KOPT-K1 (cell line): ENCODE results near the gene TBKBP1.

ENCODE experiments used
- H3K27ac ChIP-seq: fragments of 200-600 bp; sonication (generic); 2 replicates; pipeline ENCODE4 v1.5.1; 2016; ENCODE audit warnings: antibody characterized with exemption, mild to moderate bottlenecking, low read depth, low read length; ENCODE audit not compliant: poor library complexity, severe bottlenecking
- H3K36me3 ChIP-seq: fragments of 200-600 bp; sonication (generic); 2 replicates; pipeline ENCODE4 v1.5.1; 2017; ENCODE audit warnings: antibody characterized with exemption, mild to moderate bottlenecking, low read length, moderate library complexity; ENCODE audit not compliant: insufficient read depth
- H3K9me3 ChIP-seq: fragments of 200-600 bp; sonication (generic); 2 replicates; pipeline ENCODE4 v1.5.1; 2017; ENCODE audit warnings: antibody characterized with exemption, low read length, mild to moderate bottlenecking; ENCODE audit not compliant: insufficient read depth, poor library complexity, severe bottlenecking

The TBKBP1 gene, protein sequence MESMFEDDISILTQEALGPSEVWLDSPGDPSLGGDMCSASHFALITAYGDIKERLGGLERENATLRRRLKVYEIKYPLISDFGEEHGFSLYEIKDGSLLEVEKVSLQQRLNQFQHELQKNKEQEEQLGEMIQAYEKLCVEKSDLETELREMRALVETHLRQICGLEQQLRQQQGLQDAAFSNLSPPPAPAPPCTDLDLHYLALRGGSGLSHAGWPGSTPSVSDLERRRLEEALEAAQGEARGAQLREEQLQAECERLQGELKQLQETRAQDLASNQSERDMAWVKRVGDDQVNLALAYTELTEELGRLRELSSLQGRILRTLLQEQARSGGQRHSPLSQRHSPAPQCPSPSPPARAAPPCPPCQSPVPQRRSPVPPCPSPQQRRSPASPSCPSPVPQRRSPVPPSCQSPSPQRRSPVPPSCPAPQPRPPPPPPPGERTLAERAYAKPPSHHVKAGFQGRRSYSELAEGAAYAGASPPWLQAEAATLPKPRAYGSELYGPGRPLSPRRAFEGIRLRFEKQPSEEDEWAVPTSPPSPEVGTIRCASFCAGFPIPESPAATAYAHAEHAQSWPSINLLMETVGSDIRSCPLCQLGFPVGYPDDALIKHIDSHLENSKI

DNA sequence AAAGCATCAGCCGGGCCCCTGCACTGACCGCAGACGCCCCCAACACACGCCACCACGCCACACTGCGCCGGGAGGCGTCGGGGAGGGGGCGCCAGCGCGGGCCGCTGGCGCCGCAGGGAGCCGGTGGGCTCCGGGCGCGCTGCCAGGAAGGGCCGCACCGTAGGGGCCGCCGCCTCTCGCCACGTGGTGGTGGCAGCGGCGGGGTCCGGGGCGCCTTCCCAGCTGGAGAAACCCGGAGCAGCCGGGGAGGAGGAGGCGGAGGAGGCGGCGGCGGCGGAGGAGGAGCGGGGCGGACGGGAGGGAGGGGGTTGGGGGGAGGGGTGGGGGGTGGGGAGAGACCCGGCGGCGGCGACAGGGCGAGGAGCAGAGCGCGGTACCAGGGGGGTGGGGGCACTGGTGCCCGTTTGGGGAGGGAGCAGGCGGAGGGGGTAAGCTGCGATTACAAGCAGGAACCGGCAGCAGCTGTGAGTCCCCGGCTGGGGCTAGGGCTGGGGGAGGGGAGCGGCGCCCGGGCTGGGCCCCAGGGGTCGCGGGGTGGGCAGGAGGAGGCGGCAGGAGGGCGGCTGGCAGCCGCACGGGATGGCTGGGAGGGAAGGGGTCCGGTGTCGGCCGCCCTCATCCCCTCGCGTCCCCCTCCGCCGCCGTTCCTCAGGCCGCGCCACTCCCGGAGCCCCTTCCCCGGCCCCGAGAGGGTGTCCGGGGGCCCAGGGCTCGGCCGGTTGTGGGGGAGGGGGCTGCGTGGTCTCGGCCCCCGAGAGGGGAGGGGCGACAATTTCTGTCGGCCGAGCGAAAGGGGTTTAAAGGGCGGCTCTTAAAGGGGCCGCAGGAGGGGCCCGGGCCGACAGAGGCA lies at the start of gene TBKBP1:
Gene TBKBP1, plus strand, starts transcription at position 431 of the 850 bp plus-strand sequence. CDS start 1,952 bp downstream, outside the sequence.
- no peaks in the 10 kb centered on the region for H3K9me3 ChIP-seq
- H3K36me3 ChIP-seq, result no peaks in the 10 kb centered on the region
- H3K27ac ChIP-seq, result no peak within 1 kb of the TSS

DNA sequence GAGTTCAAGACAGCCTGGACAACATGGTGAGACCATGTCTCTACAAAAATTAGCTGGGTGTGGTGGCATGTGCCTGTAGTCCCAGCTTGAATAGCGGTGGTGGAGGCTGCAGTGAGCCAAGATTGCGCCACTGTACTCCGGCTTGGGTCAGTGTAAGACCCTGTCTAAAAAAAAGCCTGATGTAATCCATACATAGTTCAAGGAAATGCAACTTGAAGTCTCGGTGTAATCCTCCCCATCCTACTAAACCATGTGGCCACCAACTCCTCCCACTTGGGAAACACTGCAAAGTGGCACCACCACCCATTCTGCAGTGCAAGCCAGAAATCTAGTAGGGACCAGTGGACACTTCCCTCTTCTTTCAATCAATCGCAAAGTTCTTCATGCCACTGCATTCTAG lies 49.6 kb upstream of the TBKBP1 start:
- H3K36me3 ChIP-seq, result no peaks in the 10 kb centered on the region
- no peak overlapping the region for H3K27ac ChIP-seq
- no peaks in the 10 kb centered on the region for H3K9me3 ChIP-seq

DNA sequence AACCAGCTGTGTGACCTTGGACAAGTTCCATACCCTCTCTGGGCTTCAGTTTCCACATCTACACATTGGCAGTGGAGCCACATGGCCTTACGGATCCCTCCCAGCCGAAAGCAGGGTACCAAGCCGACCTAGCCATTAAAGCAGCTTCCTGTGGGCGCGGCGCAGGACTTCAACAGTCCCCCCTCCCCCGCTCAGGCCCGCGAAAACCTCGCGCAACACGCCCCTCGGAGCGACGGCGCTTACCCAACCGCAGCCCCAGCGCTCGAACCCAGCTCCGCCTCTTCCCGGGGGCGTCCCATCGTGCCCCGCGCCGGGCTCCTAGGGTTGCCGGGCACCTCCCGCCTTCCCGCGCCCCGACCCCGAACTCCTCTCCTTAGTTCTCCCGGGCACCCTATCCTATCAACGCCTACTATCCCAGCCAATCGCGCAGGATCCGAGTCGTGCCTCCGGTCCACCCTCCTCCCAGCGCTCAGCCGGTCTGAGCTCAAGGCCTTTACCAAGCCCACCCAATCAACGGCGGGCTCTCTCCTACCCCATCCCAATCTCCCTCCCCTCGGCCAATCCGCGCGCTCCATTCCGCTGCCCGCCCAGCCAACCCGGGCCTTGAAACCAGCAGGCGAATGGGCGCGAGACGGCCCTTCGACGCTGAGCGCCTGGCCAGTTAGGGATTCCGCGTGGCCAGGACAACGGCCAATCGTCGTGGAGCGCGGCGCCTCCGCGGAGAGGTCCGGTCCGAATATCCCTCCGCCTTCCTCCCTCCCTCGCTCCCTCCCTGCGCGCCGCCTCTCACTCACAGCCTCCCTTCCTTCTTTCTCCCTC lies 44.6 kb upstream of the TBKBP1 start, which contains the start of gene KPNB1:
Gene KPNB1, plus strand, starts transcription at position 767 of the 819 bp plus-strand sequence. CDS start 326 bp downstream, outside the sequence.
- Histone ChIP-seq H3K9me3 (no peaks in the 10 kb centered on the region), H3K27ac (peak within 1 kb of the TSS; percentile 88), H3K36me3 (peaks cover 36% of the 10 kb centered on the region)

DNA sequence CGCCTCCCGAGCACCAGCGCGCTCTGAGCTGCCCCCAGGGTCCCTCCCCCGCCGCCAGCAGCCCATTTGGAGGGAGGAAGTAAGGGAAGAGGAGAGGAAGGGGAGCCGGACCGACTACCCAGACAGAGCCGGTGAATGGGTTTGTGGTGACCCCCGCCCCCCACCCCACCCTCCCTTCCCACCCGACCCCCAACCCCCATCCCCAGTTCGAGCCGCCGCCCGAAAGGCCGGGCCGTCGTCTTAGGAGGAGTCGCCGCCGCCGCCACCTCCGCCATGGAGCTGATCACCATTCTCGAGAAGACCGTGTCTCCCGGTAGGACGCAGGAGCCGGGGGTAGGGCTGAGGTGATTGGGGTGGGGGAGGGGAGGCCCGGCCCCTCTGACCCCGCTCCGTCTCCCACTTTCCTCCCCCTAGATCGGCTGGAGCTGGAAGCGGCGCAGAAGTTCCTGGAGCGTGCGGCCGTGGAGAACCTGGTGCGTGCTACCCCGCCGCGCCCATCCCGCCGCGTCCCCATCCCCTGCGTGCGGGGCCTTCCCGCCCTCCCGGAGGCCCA lies 43.9 kb upstream of the TBKBP1 start:
- Histone ChIP-seq H3K9me3 (no peaks in the 10 kb centered on the region), H3K27ac (peak overlapping the region; percentile 88), H3K36me3 (peaks cover 43% of the 10 kb centered on the region)

DNA sequence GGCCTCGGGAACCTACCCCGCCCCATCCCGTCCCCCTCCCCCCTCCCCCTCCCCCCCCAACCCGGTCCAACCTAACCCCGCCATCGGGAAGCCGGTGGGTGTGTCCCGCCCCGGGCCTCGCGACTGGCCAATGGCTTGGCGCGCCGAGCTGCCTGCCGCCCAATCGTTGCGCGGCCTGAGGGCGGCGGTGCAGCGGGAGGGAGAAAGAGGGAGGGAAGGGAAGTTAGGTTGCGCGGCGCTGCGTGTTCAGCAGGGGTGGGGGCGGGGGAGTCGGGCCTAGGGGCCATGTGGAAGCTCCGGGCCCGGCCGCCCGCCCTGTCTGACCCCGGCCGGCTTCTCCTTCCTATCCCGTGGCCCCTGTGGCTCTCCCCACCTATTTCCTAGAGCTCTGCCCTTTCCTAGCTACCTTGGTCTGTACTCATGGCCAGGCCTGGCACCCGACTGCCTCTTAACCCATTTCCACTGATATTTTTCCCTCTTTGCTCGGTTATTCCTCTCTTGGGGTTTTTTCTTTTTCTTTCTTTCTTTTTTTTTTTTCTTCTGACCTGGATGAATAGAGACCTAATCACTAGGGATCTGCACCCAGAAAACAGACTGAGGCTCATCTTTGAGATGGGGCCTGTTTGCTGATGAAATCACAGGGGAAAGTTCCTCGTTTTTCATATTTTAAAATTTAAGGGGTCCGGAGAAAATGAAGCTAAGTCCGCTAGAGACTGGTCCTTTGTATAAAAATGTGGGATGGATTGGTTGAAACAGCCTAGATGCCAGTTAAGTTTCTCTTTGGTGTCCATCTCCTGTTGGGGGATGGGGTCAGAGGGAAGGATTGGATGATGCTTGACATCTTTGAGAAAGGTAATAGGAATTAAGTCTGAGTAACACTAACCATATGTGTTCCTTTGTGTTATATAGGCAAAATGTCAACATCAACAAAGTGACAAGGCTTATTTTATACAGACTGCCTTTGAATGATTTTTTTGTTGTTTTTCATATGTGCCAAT lies 43.1 kb upstream of the TBKBP1 start:
- Histone ChIP-seq H3K27ac (peak overlapping the region; percentile 88), H3K36me3 (peaks cover 51% of the 10 kb centered on the region), H3K9me3 (no peaks in the 10 kb centered on the region)

DNA sequence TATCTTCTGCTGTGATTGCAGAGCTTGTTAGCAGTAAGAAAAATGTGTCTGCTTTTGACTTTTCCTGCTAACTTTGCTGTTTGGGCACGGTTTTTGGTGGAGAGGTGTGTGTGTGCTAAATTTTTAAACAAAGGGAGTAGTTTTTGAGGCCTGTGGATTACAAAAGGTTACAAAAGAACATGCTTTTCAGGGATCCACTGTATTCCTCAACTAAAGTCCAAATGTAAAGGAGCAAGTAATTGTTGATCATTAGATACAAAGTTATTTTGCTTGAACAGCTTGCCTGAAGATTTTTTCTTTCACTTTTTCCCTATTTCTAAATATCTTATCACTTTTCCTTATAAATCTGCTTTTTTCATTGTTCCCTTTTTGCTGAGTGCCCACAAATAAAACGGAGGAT lies 42.3 kb upstream of the TBKBP1 start:
- H3K36me3 ChIP-seq, result peaks cover 60% of the 10 kb centered on the region

DNA sequence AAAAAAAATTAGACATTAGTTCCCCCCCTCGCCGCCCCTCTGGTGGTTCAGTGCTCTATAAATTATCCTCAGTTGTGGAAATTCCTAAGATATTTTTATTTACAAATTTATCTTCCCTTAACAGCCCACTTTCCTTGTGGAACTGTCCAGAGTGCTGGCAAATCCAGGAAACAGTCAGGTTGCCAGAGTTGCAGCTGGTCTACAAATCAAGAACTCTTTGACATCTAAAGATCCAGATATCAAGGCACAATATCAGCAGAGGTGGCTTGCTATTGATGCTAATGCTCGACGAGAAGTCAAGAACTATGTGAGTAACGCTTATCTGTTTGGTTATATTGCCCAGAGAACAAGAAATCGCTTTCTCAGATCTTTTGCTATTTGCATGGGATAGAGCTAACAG lies 41.4 kb upstream of the TBKBP1 start:
- H3K27ac ChIP-seq, result no peak overlapping the region
- peaks cover 68% of the 10 kb centered on the region for H3K36me3 ChIP-seq
- no peaks in the 10 kb centered on the region for H3K9me3 ChIP-seq

More for the DNA sequence above, 42.3 kb upstream of the TBKBP1 start:
- Histone ChIP-seq H3K27ac (peak overlapping the region; percentile 88), H3K9me3 (no peaks in the 10 kb centered on the region)

DNA sequence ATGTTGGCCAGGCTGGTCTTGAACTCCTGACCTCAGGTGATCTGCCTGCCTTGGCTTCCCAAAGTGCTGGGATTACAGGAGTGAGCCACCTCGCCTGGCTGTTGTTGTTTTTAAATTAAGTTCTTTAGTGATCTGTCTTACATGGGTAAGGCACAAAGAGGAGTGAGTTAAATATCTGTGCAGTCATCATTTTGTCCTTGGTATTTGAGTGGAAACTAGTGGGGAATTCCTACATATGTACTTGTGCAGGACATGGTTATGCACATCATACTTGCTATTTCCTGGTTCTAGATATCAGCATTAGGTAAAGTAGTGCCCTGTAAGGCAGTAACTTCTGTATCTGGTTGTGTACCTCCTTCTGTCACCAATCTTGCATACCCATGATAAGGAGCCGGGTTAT lies 40.5 kb upstream of the TBKBP1 start:
- Histone ChIP-seq H3K27ac (no peak overlapping the region), H3K36me3 (peaks cover 77% of the 10 kb centered on the region), H3K9me3 (no peaks in the 10 kb centered on the region)

DNA sequence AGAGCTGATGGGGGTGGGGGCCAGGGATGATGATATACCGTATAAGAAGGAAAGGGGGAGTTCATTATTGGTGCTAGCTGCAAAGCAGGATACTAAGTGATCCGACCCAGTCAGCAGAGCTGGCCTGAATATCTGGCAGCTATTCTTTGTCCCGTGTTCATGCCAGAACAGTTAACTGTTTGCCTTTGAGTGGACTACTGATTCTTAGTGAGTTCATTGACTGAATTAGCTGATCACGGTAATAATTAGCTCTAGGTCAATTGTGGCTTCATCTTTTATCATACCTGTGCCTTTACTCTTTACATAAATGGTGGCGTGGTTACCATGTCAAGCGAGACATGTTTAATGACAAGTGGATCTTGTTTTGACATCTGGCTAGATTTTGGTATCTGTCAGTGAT lies 39.0 kb upstream of the TBKBP1 start:
- peaks cover 93% of the 10 kb centered on the region for H3K36me3 ChIP-seq
- H3K27ac ChIP-seq, result no peak overlapping the region
- H3K9me3 ChIP-seq, result no peaks in the 10 kb centered on the region

DNA sequence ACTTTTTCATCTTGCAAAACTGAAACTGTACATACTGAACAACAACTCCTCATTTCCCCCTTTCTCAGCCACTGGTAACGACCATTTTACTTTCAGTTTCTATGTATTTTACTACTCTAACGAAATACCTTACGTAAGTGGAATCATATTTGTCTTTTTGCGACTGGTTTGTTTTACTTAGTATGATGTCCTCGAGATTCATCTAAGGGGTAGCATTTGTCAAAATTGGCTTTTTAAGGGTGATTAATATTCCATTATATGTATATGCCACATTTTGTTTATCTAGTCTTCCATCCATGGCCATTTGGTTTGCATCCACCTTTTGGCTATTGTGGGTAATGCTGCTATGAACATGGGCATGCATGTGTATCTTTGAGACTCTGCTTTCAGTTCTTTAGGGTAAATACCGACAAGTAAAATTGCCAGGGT lies 33.9 kb upstream of the TBKBP1 start:
- Histone ChIP-seq H3K27ac (peak overlapping the region; percentile 46), H3K9me3 (no peaks in the 10 kb centered on the region), H3K36me3 (peaks cover 100% of the 10 kb centered on the region)

DNA sequence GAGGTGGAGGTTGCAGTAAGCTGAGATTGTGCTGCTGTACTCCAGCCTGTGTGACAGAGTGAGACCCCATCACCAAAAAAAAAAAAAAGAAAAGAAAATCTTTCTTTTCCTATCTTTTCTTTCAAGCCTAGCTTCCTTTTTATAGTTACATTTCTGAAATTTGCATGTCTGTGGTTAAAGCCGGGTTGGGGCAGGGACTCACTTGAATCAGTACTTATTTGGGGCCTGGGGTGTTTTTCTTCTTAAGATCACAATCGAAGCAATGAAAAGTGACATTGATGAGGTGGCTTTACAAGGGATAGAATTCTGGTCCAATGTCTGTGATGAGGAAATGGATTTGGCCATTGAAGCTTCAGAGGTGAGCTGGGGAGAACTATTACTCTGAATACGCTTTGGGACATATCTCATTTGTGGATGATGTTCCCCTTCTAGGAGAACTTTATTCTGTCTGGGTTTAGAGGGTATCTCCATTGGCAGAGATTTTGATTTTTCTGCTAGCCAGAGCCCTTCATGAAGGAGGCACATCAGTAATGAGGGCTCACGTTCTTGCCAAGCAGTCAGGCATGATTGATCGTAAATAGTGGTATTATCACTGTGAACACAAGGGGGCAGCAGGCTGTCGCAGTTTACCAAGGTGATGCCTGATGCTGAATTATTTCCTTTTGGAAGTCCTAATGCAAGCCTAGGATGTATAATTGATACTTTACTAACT lies 29.9 kb upstream of the TBKBP1 start:
- Histone ChIP-seq H3K27ac (no peak overlapping the region), H3K9me3 (no peaks in the 10 kb centered on the region), H3K36me3 (peaks cover 98% of the 10 kb centered on the region)

DNA sequence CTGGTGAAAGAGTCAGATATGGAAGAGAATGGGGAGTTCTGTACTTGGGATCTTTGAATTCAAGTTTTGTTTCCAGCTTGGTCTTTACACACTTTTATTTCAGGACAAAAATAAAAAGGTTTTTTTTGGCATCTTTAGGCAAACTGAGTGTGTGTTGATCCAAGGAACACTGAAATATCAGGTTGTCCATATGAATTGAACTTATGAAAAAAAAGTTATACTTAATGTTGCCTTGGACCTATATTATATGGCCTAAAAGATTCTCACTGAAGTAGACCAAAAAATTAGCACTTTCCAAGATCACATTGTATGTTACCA lies 29.4 kb upstream of the TBKBP1 start:
- Histone ChIP-seq H3K9me3 (no peaks in the 10 kb centered on the region), H3K27ac (no peak overlapping the region), H3K36me3 (peaks cover 98% of the 10 kb centered on the region)

DNA sequence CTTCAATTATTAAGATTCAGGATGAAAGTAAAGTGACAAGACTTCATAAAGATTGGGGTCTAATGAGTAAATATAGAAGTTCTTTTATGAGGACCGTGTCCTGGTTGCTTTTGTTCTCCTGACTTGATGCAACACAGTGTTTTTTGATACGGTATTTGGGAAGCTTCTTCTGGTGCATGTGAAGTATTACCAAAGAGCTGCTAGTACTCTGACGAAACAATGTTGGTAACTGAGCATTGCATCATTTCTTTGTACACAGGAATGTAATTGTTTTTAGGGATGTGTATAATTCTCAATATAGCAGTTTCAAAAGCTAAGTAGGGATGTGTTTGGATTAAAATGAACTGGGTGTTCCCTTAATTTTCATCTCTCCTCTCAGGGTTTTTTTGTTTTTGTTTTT lies 28.3 kb upstream of the TBKBP1 start:
- Histone ChIP-seq H3K27ac (no peak overlapping the region), H3K9me3 (no peaks in the 10 kb centered on the region), H3K36me3 (peaks cover 98% of the 10 kb centered on the region)
